ENCODE results near the gene SLC37A1.

DNA sequence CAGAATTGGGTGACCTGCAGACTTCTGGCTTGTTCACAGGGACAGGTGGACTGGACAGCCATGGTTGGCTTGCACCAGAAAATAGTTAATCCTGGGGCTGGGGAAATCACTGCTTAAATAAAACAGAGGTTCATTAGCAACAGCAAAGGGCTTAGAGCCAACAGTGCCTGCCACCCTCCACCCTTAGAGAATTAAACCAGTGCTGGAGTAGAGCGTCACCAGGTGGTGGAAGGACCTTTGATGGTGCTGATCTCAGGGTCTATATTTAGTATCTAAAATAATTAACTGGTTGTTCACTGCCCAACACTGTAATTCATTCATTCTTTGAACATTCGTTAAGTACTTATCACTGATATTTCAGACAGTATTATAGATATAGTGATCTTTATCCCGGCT lies 105.1 kb downstream of the SLC37A1 start:
- TF ChIP-seq, protein P1, sequence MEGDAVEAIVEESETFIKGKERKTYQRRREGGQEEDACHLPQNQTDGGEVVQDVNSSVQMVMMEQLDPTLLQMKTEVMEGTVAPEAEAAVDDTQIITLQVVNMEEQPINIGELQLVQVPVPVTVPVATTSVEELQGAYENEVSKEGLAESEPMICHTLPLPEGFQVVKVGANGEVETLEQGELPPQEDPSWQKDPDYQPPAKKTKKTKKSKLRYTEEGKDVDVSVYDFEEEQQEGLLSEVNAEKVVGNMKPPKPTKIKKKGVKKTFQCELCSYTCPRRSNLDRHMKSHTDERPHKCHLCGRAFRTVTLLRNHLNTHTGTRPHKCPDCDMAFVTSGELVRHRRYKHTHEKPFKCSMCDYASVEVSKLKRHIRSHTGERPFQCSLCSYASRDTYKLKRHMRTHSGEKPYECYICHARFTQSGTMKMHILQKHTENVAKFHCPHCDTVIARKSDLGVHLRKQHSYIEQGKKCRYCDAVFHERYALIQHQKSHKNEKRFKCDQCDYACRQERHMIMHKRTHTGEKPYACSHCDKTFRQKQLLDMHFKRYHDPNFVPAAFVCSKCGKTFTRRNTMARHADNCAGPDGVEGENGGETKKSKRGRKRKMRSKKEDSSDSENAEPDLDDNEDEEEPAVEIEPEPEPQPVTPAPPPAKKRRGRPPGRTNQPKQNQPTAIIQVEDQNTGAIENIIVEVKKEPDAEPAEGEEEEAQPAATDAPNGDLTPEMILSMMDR (IDR thresholded peaks at IDR 0.05): no peak
- TF ChIP-seq ZFX (IDR thresholded peaks at IDR 0.05; ENCODE audit: borderline replicate concordance): no peak

All from 22Rv1 (cell line).